Activated T-cell treated with anti-CD3 and anti-CD28 coated beads, Interleukin-2, amount 50 U/mL, for 1 hour (primary cell): ENCODE data around the gene ABCG5.

Source experiments
- DNase-seq: peaks from one replicate; pipeline ENCODE4 v3.0.0-alpha.2; 2020

ABCG5 gene

DNA sequence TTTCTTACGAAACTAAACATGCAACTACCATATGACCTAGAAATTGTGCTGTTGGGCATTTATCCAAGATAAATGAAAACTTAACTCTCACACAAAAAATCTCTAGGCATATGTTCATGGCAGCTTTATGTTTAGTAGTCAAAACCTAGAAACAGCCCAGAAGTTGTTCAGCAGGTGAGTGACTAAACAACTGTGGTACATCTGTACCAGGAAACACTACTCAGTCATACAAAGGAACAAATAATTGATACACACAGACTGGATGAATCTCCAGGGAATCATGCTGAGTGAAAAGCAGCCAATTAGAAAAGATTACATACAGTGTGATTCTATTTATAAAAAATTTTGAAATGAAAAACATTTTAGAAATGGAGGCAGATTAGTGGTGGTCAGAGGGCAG is 35.5 kb downstream of the ABCG5 start:
- no peak for DNase-seq

DNA sequence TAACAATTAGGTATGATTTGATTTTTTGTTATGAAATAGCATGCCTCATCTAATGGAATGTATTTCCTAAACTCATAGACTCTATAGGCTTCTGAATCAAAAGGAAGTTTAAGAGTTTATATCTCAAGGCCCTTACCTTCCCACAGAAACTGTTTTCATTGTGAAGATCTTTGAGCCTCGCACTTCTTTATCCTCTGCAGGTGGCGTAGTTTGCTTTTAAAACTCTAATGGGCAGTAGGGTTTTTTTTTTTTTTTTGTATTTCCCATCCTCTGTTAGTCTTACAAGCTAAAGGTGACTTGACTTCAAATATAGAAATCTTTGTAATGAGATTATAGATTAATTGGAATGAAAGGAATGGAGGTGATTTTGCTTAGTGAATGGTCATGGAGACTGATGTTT is 36.5 kb downstream of the ABCG5 start:
- DNase-seq: no peak

DNA sequence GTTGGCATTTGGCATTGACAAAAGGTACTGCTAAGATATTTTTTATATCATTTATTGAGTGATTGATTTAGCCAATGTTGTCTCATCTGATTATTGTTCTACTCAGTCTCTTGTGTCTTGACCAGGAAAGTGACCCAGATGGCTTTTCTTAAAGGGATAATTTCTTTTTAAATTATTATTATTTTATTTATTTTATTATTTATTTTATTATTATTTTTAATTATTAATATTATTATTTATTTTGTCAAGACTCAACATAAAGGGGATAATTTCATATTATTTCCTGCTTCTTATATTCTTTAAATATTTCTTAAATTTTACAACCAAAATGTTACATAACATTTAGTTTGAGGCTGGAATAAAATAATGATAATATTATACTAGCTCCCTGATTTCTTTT is 37.7 kb downstream of the ABCG5 start:
- DNase-seq: no peak

DNA sequence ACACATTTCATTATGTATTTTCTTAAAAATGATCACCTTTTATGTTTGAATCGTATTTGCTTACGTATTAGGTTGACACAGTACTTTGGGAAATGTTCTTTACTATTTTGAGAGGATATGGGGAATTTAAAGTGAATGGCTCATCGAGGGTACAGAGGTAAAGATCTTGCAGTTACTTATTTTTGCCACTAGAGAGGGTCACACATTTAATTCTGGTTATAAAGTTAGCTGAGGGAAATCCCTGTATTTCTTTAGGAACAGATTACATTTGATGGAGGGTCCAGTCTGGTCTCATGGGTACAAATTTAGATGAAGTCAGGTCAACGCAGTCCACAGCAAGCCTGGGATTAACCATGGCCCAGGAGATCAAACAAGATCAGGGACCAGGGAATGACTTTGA is 40.3 kb downstream of the ABCG5 start:
- no peak for DNase-seq

DNA sequence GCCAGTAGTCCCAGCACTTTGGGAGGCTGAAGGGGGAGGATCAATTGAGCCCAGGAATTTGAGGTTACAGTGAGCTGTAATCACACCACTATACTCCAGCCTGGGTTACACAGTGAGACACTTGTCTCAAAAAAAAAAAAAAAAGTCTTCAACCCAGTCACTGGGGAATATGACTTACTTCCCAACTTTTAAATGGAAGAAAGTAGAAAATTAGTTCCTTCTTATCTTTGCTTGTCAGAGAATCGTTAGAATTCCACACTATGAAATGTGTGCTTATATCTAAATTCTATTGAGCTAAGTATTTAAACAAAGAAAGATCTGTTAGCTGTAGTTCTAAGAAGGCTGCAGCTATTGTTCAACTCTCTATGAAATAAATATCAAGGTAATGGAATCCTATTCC is 42.4 kb downstream of the ABCG5 start:
- no peak for DNase-seq

DNA sequence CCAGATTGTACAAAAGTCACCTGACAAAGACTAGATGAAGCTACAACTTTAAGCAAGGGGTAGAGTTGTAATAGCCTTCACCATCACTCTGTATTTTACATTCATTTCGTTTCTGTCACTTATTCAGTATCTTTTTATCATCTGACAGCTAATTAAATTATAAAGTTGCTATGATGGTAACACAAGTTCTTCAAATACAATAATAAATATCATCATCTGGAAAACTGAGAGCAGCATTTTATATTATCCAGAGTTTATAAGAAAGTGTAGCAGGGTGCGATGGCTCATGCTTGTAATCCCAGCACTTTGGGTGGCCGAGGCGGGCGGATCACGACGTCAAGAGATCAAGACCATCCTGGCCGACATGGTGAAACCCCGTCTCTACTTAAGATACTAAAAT is 43.7 kb downstream of the ABCG5 start:
- DNase-seq: no peak

DNA sequence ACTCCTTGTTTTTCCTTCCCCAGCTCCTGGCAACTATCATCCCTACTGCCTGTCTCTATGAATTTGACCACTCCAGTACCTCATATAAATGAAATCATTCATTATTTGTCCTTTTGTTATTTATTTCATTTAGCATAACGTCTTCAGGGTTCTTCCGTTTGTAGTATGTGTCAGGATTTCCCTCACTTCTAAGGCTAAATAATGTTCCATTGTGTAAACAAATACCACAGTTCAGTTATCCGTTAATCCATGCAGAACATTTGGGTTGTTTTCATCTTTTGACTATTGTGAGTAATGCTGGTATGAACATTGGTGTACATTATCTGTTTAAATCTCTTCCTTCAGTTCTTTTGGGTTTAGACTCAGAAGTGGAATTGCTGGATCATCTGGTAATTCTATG is 46.0 kb downstream of the ABCG5 start:
- no peak for DNase-seq

DNA sequence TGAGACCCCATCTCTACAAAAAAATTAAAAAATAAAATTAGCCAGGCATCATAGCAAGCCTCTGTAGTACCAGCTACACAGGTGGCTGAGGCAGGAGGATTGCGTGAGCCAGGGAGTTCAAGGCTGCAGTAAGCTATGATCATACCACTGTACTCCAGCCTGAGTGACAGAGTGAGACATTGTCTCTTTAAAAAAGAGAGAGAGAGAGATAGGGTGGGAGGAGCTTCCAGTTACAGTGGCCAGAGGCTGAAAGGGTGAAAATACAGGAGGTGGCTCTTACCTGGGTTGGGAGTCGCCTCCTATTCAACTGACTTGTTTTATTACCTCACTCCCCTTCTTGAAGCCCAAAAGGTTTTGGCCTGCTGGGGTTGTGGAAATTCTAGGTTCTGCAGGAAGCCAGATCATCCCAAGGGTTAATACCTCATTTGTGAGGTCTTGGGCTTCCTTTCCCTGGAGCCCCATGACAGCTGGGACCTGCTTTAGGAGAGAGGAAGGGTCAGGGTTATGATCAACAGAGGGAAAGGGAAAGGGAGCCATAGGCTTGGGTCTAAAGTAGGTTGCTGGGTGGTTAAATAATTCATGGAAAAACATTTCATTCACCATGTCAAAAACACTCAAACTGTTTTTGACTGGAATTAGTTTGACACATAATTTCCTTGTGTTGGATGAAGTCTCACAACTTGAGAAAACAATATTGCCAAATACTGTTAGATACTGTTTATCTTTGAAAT is 47.4 kb downstream of the ABCG5 start:
- DNase-seq: no peak

DNA sequence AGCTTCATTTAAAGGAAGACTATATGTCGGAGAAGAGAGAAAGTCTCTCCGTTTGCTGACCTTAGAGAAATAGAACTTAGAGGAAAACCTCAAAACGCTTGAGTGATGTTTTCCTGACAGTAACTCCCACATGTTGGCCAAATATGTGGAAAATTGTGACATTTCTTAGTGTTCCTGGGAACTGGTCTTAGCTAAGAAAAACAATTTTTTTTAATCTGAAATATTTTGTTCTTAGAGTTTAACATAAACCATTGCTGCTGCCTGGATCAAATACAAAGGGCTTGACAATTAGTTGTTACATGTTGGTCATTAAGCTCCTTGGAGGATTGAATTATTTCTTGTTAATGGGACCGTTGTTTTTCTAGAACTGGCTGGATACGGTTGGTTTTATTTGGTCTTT is 48.5 kb downstream of the ABCG5 start:
- no peak for DNase-seq

DNA sequence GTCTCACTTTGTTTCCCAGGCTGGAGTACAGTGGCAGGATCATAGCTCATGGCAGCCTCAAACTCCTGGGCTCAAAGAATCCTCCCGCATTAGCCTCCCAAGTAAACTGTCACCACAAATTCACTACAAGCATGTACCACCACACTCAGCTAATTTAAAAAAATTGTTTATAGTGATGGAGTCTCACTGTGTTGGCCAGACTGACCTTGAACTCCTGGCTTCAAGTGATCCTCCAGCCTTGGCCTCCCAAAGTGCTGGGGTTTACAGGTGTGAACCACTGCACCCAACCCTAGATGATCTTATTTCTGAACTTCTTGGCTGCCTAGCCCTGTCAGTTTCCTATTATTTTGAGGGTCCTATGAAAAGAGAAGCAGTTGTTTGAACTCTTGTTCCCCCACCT is 50.0 kb downstream of the ABCG5 start:
- no peak for DNase-seq

DNA sequence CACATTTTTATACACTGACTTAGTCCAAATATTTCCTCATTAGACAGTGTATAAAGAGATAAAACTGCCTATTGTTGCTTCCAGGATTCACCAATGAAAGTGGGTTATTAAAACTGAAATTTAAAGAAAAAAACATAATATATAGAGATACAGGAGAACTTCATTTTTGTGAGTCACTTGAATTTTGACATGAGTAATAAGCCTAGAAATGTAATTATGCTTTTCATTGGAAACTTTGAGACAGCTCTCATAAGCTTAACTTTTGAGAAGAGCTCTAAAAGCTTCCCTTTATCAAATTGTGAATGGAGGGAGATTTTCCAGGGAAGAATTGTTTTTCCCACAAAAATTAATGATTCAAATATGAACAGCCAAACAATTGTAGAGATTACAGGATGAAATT is 50.7 kb downstream of the ABCG5 start:
- DNase-seq: no peak

DNA sequence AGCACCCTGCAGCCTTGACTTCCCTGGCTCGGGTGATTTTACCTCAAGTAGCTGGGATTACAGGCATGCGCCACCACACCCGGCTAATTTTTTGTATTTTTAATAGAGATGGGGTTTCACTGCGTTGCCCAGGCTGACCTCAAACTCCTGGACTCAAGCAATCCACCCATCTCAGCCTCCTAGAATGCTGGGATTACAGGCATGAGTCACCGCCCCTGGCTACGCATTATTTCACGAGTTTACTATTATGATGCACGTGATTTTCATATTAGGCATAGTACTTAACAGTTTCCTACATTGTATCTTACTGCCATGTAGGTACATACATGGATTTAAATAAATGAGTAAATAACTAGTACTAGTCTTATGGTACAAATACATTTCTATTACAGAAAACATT is 60.4 kb downstream of the ABCG5 start:
- no peak for DNase-seq

DNA sequence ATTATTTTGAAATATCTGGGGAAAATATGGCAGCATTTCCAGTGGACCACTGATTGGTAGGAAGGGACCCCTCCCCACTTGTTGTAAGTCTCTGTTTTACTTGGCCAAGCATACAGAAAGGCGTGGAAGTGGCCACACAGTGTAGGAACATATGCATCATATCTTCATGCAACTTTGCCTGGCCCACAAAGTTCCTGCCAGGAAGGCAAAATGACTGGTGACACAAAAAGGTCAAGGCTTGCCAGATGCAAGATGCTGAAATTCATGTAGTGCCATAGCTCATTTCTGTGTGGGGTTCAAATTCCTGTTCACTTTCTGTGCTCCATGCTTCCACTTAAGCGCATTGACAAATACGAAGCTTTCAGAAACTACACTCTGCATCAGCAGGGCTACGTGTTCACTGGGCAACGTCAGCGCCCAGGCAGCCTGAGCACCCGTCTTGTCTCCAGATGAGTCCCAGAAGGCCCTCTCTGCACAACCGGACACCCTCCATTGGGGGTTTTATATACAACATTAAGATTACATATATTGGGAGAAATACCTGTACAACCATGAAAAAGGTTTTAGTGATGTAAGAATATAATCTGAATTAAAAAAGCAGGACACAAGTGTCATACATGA is 61.2 kb downstream of the ABCG5 start:
- no peak for DNase-seq

DNA sequence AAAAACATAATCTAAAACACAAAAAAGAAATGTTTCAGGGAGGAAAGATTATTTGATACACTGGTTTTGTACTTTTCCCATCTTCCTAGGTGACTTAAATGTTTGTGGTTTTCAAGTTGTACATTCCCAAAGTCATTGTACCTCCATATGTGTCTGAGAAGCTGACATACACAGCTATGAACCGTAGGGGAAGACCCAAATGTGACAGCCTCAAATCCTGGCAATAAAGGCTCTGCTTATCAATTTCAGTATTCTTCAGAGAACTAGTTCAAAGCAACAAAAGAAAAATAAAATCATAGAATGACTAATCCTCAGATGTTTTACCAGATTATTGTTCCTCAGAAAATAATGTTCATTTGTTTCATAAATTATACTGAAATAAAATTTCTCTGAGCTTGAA is 62.3 kb downstream of the ABCG5 start:
- no peak for DNase-seq

DNA sequence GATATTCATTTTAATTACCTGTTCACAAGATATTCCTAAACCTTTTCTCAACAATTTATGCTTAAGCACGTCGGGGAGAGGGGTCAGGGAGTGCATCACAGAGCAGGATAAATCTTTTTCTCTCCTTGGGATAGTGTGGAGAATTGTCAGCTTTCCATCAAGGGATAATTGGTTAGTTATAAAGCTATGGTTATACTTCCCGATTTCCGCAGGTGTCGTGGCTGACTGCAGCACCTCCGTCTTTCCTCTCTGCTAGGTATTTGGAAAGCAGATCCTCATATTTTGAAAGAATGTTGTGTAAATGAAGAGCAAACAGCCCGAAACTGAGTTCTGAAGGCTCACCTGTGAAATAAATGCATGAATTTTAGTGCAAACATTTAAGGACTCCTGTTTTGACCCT is 64.0 kb downstream of the ABCG5 start:
- DNase-seq: no peak

DNA sequence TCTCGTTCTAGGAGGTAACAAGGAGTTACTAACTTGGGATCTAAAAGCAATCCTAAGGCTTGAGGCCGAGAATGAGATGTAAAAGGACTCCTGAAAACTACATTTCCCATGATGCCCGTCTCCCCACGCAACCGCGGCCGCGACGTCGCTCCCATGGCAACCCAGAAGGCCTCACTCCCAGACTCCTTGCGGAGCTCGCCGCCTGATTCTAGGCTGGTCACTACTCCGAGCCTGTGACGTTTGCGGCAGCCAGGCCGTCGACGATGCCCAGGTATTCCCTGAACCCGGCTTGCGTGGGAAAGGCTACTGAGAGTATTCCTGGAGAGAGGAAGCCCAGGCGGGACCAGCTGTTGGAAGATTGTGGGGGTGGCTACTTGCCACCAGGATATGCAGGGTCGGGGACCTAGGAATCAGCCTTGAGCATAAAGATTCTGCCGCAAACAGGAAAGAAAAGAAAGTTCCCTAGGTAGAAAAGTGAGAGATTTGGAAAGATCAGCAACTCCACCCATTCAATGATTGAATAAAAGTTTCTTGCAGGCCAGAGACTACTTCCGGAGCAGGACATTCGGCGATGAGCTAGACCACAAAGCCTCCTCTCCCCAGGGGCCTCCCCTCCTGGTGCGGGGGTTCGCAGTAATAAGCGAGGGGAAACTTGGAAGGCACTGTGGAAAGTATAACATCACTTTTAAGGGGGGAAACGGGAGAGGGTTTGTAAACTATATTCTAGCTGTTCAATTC is 64.6 kb downstream of the ABCG5 start, which contains the start of gene DYNC2LI1:
DYNC2LI1 (plus strand) TSS at position 164 of the 738 bp plus-strand sequence; CDS start at position 264, 100 bp downstream.
- DNase-seq: peak; percentile 74

DNA sequence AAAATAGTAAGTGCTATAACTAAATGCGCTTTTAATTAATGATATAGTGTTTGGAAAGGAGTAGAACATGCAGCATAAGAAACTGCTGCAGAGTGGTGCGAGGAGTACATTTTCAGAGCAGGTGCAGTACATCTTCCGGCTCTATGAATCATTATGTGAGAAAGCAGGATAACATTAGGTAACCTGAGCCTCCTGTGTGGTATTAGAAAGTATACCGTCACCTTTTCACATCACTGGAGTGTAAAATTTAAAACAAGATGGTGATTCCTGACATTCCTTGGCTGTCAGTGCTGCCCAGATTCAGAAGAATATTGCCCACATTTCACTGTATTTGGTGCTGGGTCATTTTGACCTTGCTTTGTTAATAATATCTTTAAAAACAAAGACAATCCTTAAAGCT is 72.6 kb downstream of the ABCG5 start:
- no peak for DNase-seq

DNA sequence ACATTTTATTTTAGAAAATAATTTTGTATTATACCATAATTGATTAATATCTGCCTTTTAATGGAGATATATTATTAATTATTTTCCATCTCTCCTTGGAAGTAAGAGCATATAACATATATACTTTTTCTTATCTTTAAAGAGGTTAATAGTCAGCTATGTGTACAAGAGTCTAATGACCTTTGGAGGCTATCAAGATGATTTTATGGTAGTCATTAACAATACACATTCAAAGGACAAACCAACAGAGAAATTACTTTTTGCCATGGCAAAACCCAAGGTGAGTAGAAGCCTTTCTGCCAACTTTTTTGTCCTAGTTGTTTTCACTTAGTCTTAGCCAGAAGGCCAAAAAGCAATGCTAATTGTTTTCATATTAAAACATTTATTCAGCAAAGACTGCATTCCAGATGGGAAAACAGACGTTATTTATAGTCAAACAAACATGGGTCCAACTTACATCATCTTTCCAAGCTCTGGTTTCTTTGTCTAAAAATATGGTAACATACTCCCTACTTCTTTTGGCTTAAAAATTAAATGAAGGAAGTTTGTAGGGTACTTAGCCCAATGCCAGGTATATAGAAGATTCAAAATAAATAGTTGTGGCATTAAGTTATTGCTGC is 74.4 kb downstream of the ABCG5 start:
- no peak for DNase-seq

DNA sequence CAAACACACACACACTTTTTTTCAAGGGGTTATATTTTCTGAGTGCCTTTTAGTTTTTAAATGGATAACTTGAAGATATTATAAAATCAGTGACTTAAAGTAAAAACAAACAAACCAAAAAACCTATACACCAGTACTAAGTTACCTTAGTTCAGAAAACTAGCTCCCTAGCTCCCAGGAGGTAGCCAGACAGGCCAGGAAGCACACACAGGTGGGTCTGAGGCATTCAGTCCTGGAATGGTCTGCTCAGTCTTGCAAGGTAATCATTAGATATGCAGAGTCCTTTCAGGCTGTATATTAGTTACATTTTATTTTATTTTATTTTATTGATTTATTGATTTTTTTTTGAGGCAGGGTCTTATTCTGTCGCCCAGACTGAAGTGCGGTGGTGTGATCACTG is 75.5 kb downstream of the ABCG5 start:
- no peak for DNase-seq
